Measurements from ENCODE around the gene ICAM1. TPM values are rescaled to one million over a fixed set of nuclear protein-coding genes. Genes with fewer than 3 reads are reported as not detected.
"Not testable (repeated sequence)": the region's sequence is repeated elsewhere in the genome, so short reads cannot be mapped to it uniquely, and the experiment has no call there.

The ICAM1 gene
- total RNA-seq, 3 donors from 2014 or later = 20.6 to 52.2 (median 20.8) TPM

GRCh38 chr19:10237702-10238101 is 33.2 kb upstream of the ICAM1 start:
- H3K27ac ChIP-seq = peak overlapping the region; percentile 42 to 82
- peaks cover 0 to 4% of the 10 kb centered on the region in 2 donors for H3K4me1 ChIP-seq
- no peak overlapping the region for H3K4me3 ChIP-seq
- H3K36me3 ChIP-seq = no peaks in the 10 kb centered on the region
- no peak for TF ChIP-seq POLR2A (IDR thresholded peaks at IDR 0.05)
- TF ChIP-seq CTCF (IDR thresholded peaks at IDR 0.05) = no peak
- TF ChIP-seq POLR2AphosphoS5 (IDR thresholded peaks at IDR 0.05) = no peak
- no peaks in the 10 kb centered on the region for H3K27me3 ChIP-seq
- intact Hi-C loops (cut with DNase I; ENCODE audit: low total_unique reads) = loop anchor here (10.0 kb wide), 1 partner anchor 123 kb away; the partner anchor contains the start of genes EIF3G and P2RY11
- no peak for DNase-seq (ENCODE audit: low spot score in 2 of 2)
- H3K9me3 ChIP-seq = no peaks in the 10 kb centered on the region

GRCh38 chr19:10238172-10238783 is 32.6 kb upstream of the ICAM1 start:
- Histone ChIP-seq H3K4me3 (no peak overlapping the region), H3K27me3 (no peaks in the 10 kb centered on the region), H3K9me3 (no peaks in the 10 kb centered on the region), H3K27ac (peak overlapping the region; percentile 42 to 82), H3K4me1 (peaks cover 0 to 4% of the 10 kb centered on the region in 2 donors), H3K36me3 (no peaks in the 10 kb centered on the region)
- DNase-seq (ENCODE audit: low spot score in 2 of 2) = no peak
- no peak for TF ChIP-seq POLR2A (IDR thresholded peaks at IDR 0.05)
- TF ChIP-seq POLR2AphosphoS5 (IDR thresholded peaks at IDR 0.05) = peak in 1 of 3 donors; percentile 11
- intact Hi-C loops (cut with DNase I; ENCODE audit: low total_unique reads) = loop anchor here (10.0 kb wide), 1 partner anchor 123 kb away; the partner anchor contains the start of genes EIF3G and P2RY11

- intact Hi-C loops (cut with DNase I; ENCODE audit: low total_unique reads) = not testable (repeated sequence)
Measured at GRCh38 chr19:10241826-10242449, 29.0 kb upstream of the ICAM1 start.

GRCh38 chr19:10243606-10244005 is 27.3 kb upstream of the ICAM1 start:
- Histone ChIP-seq H3K4me3 (no peak overlapping the region), H3K36me3 (no peaks in the 10 kb centered on the region), H3K27me3 (no peaks in the 10 kb centered on the region), H3K9me3 (no peaks in the 10 kb centered on the region), H3K4me1 (no peaks in the 10 kb centered on the region), H3K27ac (no peak overlapping the region)
- DNase-seq (ENCODE audit: low spot score in 2 of 2) = no peak
- intact Hi-C loops (cut with DNase I; ENCODE audit: low total_unique reads) = no loop called here
- TF ChIP-seq POLR2A (IDR thresholded peaks at IDR 0.05) (no peak), POLR2AphosphoS5 (IDR thresholded peaks at IDR 0.05) (no peak), CTCF (IDR thresholded peaks at IDR 0.05) (no peak)

More at GRCh38 chr19:10241826-10242449, 29.0 kb upstream of the ICAM1 start:
- H3K4me3 ChIP-seq; H3K4me1 ChIP-seq; H3K9me3 ChIP-seq; H3K27me3 ChIP-seq; DNase-seq (ENCODE audit: low spot score in 2 of 2); H3K36me3 ChIP-seq; H3K27ac ChIP-seq: not testable (repeated sequence)

- Histone ChIP-seq H3K27ac (no peak overlapping the region), H3K4me3 (no peak overlapping the region), H3K9me3 (no peaks in the 10 kb centered on the region), H3K4me1 (no peaks in the 10 kb centered on the region), H3K36me3 (no peaks in the 10 kb centered on the region), H3K27me3 (no peaks in the 10 kb centered on the region)
- DNase-seq (ENCODE audit: low spot score in 2 of 2) = no peak
- intact Hi-C loops (cut with DNase I; ENCODE audit: low total_unique reads) = no loop called here
- TF ChIP-seq CTCF (IDR thresholded peaks at IDR 0.05) (no peak), POLR2A (IDR thresholded peaks at IDR 0.05) (no peak), POLR2AphosphoS5 (IDR thresholded peaks at IDR 0.05) (no peak)
Measured at GRCh38 chr19:10245189-10245939, 25.6 kb upstream of the ICAM1 start.

GRCh38 chr19:10246511-10246910 is 24.4 kb upstream of the ICAM1 start:
- DNase-seq (ENCODE audit: low spot score in 2 of 2) = no peak
- H3K36me3 ChIP-seq = no peaks in the 10 kb centered on the region
- H3K4me3 ChIP-seq = no peak overlapping the region
- H3K27me3 ChIP-seq = no peaks in the 10 kb centered on the region
- no peak overlapping the region for H3K27ac ChIP-seq
- no peaks in the 10 kb centered on the region for H3K4me1 ChIP-seq
- intact Hi-C loops (cut with DNase I; ENCODE audit: low total_unique reads) = no loop called here
- H3K9me3 ChIP-seq = no peaks in the 10 kb centered on the region
- TF ChIP-seq CTCF (IDR thresholded peaks at IDR 0.05) (no peak), POLR2A (IDR thresholded peaks at IDR 0.05) (no peak), POLR2AphosphoS5 (IDR thresholded peaks at IDR 0.05) (no peak)
